HG03460 (cell line): ENCODE measurements around the gene PPAT.
"Not testable (repeated sequence)": the region's sequence is repeated elsewhere in the genome, so short reads cannot be mapped to it uniquely, and the experiment has no call there.

Experiments
- ATAC-seq: cut with Tn5 transposase; IDR thresholded peaks from one replicate; pipeline ENCODE4 v1.9.1; 2021; ENCODE audit not compliant: unreplicated experiment

Gene PPAT

DNA sequence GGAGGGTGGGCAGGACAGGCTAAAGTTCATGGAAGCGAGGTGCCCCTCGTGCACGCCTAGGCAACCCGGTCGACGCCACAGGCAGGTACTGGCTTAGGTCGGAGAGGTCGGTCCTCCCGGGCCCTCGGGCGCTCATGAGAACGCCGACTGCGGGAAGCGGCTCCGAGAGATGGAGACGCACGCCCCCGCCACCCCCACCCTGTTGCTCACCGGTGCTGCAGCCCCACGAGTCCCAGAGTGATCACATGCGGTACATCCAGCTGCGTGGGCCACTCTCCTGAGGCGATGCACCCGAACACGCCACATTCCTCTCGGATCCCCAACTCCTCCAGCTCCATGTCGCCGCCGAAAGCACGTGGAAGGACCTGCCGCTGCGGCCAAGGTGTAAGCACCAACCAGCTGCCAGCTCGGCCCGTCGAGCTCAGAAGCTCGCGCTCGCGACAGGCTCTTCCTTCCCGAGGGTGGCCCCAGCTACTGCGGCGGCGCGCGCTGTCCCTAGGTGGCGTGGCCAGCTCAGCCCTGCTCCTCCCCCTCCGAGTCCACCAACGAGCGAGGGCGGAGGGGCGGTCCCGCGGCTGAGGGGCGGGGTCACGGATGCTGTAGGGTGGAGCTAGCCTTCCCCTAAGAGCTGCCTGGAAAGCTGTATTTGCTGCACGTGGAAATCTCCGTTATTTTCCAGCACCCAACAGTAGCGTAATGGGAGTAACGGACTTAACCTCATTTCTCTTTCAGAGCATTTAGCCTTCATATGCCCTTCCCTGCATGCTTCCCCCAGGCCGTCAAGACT is at the start of gene PPAT:
TSS of gene PPAT (minus strand) at position 476 of the 787 bp plus-strand sequence. CDS start at position 338, 138 bp downstream.
- peak; percentile 75 for ATAC-seq

DNA sequence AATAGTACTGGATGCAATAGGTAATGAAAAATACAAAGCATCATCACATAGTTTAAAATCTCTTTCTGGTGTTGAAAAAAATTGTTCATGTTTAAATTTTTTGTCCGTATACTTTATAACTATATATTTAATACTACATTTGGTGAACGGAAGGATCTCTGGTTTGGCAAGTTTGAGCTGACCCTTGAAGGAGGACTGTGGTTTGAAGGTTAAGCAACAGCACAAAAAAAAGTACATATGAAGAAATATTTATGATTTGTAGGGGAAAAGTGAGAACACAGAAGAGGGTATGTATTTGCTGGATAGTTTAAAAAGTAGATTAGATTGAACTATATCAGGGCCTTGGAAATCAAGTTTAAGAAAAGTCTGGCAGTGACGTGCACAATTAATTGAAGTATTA is 45.3 kb upstream of the PPAT start:
- ATAC-seq, result no peak

DNA sequence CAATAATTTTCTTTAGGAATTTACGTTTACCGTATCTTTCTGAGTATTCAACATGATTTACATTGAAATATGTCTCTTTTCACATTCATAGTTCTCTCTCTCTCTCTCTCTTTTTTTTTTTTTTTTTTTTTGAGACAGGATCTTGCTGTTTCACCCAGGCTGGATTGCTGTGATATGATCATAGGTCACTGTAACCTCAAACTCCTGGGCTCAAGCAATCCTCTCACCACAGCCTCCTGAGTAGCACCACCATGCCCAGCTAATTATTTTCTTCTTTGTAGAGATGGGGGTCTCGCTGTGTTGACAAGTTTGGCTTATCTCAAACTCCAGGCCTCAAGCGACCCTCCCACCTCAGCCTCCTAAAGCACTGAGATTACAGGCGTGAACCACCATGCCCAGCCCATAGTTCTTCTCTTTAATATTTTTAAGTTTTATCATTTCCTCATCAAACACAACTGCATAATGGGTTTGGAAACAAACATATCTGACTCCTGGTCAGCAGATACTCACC is 41.8 kb upstream of the PPAT start:
- no peak for ATAC-seq

DNA sequence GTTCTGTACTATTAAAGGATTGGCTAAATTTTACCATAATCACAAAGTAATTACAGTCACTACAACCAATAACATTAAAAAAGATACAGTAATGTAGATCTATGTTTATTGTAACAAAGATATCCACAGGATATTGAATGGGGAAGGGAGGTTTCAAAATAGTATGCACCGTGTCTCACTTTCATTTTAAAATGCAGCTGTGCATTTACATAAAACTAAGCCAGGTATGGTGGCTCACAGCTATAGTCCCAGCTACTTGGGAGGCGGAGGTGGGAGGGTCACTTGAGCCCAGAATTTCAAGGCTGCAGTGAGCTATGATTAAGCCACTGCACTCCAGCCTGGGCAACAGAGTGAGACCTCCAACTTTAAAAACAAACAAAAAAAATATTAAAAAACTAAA is 40.5 kb upstream of the PPAT start:
- peak; percentile 83 for ATAC-seq

GRCh38 chr4:56469489-56470210 is 34.2 kb upstream of the PPAT start:
- no peak for ATAC-seq

DNA sequence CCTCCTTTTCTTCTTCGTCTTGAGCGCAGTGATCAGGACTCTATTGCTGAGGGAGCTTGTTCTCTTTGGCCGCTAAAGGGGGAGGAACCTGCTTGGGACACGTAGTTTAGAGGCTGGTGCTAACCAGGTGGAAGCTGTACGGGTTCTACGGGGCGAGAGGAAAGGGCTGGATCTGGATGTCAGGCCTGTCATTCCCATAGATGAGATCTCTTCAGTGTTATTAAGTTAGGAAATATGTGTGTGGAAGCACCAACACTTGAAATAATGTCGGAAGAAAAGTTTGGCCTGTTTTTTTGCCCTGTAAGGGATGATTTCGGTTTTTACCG is 32.6 kb upstream of the PPAT start:
- peak; percentile 49 for ATAC-seq

GRCh38 chr4:56467284-56468096 is 32.1 kb upstream of the PPAT start, which contains the start of gene SRP72:
Gene SRP72, plus strand, starts transcription at chr4:56467617. Its CDS starts 19 bp downstream, at chr4:56467636.
- peak; percentile 95 for ATAC-seq

GRCh38 chr4:56466910-56467283 is 31.5 kb upstream of the PPAT start:
- ATAC-seq, result no peak

DNA sequence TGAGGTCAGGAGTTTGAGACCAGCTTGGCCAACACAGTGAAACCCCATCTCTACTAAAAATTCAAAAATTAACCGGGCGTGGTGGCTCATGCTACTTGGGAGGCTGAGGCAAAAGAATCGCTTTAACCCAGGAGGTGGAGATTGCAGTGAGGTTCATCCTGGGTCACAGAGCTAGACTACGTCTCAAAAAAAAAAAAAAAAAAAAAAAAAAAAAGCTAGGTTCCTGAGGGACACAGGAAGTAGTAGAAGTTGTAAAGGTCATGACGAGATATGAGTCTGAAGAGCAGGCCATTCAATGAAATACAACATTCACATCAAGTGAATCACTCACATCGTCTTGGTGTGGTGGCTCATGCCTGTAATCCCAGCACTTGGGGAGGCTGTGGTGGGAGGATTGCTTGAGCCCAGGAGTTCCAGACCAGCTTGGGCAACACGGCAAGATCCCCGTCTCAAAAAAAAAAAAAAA is 30.9 kb upstream of the PPAT start:
- not testable (repeated sequence) for ATAC-seq

DNA sequence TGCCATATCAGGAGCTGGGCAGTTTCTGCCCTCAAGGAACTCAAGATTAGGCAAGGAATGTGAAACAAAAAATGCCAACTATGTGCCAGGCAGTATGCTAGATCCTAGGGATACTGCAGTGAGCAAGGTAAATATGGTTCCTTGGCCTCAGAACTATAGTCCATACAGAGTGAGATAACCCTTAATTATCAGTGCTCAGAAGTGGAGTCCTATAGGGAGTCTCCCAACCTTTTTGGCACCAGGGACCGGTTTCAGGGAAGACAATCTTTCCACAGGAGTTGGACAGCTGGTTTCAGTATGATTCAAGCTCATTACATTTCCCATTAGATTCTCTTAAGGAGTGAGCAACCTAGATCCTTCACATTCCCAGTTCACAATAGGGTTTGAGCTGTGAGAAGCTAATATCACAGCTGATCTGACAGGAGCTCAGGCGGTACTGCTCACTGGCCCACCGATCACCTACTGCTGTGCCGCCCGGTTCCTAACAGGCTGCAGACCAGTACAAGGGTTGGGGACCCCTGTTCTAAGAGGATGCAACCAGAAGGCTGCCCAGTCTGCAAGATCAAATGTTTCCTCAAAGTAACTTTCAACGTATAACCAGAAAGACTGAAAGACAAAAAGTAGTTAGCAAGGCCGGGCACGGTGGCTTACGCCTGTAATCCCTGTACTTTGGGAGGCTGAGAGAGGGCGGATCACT is 30.3 kb upstream of the PPAT start:
- ATAC-seq, result no peak

DNA sequence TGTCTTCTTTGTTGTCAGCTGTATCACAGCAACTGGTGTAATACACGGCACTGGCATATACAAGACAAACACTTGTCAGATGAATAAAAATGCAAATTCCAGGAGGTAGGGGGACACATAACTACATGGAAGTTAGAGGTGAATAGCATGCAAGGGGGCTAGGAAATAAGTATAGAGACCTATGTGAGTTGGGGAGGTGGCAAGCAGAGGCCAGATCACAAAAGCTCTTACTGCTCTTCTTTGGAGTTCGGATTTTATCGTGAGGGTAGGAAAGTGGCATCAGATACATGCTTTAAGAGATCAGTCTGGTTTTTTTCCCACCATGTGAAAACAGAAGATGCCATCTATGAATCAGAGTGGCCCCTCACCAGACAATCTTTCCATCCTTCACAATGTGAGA is 29.2 kb upstream of the PPAT start:
- ATAC-seq, result no peak

DNA sequence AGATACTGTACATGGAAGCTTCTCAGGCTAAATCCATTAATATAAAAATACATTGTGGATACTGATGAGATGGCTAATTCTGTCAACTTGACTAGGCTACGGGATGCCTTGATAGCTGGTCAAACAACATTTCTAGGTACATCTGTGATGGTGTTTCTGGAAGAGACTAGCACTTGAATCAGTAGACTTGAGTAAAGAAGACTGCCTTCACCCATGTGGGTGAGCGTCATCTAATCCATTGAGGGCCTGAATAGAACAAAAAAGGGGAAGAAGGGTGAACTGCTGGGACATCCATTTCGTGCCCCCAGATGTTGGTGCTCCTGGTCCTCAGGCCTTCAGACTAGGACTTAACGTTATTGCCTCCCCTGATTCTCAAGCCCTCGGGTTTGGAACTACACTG is 28.3 kb upstream of the PPAT start:
- no peak for ATAC-seq

DNA sequence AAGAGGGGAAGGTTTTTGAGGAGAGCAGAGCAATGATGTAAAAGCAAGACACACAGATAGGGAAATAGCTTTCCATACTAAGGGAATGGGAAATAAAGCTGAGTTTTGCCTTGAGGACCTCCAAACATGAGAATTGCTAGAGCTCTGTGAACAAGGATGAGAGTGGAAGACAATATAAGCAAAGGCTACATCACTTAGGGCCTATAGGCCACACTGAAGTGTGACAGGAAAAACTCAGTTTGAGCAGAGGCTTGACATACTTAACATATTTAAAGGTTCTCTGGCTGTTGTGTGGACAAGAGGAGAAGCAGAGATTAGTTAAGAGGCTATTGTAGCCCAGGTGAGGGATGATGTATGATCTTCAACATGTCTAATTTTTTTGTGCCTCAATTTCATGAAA is 26.7 kb upstream of the PPAT start:
- ATAC-seq, result no peak

DNA sequence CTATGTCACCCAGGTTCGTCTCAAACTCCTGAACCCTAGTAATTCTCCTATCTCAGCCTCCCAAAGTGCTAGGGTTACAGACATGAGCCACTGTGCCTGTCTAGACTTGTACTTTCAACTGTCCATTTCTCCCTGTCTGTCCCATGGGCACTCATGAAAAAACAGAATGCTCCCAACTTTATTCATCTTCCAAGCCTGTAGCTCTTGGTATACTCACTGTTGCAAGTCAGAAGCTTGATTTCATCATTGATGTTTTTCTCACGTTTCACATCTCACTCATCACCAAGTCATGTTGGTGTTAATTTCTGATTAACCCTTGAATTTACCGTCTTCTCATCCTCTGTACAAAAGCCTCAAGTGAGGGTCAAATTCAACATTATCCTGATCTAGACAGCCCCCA is 24.7 kb upstream of the PPAT start:
- ATAC-seq, result no peak

- no peak for ATAC-seq
These were observed 14.9 kb upstream of the PPAT start for GRCh38 chr4:56450342-56450741.

DNA sequence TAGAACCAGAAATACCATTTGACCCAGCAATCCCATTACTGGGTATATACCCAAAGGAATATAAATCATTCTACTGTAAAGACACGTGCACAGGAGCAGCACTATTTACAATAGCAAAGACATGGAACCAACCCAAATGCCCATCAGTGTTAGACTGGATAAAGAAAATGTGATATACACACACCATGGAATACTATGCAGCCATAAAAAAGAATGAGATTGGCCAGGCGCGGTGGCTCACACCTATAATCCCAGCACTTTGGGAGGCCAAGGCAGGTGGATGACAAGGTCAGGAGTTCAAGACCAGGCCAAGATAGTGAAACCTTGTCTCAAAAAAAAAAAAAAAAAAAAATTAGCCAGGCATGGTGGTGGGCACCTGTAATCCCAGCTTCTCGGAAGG is 14.1 kb upstream of the PPAT start:
- ATAC-seq, result not testable (repeated sequence)

- ATAC-seq, result no peak
These were observed 12.9 kb upstream of the PPAT start for GRCh38 chr4:56448301-56448700.

GRCh38 chr4:56445699-56446098 is 10.3 kb upstream of the PPAT start:
- no peak for ATAC-seq

DNA sequence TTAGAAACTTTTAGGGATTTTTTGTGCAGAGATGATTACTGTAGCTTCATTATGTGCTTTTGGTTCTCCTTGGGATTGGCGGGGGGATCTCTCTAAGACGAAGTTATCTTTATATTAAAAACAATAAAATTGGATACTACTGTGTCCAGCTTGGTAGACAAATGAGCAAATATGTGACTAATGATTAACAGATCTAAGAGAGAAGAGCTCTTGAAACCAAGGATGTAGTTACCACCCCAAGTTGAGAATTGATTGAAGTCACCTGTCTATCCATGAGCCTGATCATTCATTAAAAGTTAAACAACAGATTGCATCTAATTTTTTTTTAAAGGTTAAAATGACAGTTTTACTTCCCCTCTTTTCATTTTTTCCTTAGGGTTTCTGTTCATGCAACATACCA is 9.3 kb upstream of the PPAT start:
- ATAC-seq, result no peak

DNA sequence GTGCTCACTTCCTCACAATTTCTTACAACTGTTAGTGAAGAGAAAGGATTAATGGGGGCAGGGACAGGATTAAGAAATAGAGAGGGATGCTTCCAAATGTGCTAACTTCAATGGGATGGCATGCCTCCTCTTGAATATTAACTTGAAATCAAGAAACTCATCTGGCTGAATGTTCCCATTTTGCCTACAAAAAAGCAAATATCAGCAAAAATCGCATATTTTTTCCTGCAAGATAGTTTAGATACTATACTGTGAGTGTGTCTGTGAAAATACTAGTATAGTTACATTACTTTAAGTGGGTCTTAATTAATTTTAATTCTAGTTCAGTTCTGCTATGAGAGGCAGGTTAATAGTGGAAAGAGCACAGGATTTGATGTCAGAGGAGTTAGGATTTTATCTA is 5.6 kb upstream of the PPAT start:
- no peak for ATAC-seq

DNA sequence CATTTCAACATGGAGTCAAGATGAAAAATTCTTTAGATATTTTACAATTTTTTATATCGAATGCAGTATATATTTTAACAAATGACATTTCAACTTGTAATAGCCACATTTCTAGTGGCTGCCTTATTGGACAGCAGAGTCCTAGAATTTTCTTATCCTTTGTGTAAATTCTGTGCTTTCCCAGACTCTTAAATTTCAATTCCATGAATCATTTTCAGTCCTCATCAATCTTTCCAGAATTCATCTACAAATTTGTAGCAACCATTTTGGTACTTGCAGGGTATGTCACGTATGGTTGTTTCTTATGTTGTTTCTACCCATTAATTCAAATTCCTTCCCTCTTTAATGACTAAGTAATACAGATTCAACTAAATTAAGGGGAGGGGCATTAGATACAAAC is 3.4 kb upstream of the PPAT start:
- no peak for ATAC-seq
